Activated CD4-positive, alpha-beta memory T cell treated with anti-CD3 and anti-CD28 coated beads for 36 hours (primary cell): ENCODE data around the gene GBP1. TPM values are rescaled to one million over a fixed set of nuclear protein-coding genes. Genes with fewer than 3 reads are reported as not detected.
"Not testable (repeated sequence)": the region's sequence is repeated elsewhere in the genome, so short reads cannot be mapped to it uniquely, and the experiment has no call there.

Experiments
- CTCF ChIA-PET: fragments of 350-600 bp; sonication (Branson Sonifier 250); formaldehyde crosslinking; loops from one replicate; lab custom pipeline; 2021; ENCODE audit warnings: antibody characterized with exemption, inconsistent platforms; lab: Charles Lee
- POLR2A ChIA-PET: fragments of 350-600 bp; sonication (Branson Sonifier 250); formaldehyde crosslinking; loops from one replicate; lab custom pipeline; 2021; ENCODE audit warnings: antibody characterized with exemption; lab: Charles Lee
- DNase-seq: peaks from one replicate; pipeline ENCODE4 v3.0.0-alpha.2; 2020
- H3K27ac Mint-ChIP-seq: one replicate; pipeline ENCODE4 v1.8.0; 2021; ENCODE audit warnings: mixed read lengths
- H3K27me3 Mint-ChIP-seq: one replicate; pipeline ENCODE4 v1.8.0; 2021; ENCODE audit warnings: mixed read lengths
- H3K36me3 Mint-ChIP-seq: one replicate; pipeline ENCODE4 v1.8.0; 2021; ENCODE audit warnings: mixed read lengths
- H3K4me1 Mint-ChIP-seq: one replicate; pipeline ENCODE4 v1.8.0; 2021; ENCODE audit warnings: low read depth, mixed read lengths
- H3K4me3 Mint-ChIP-seq: one replicate; pipeline ENCODE4 v1.8.0; 2021; ENCODE audit warnings: mild to moderate bottlenecking, mixed read lengths
- H3K9me3 Mint-ChIP-seq: one replicate; pipeline ENCODE4 v1.8.0; 2021; ENCODE audit warnings: mixed read lengths
- intact Hi-C: fragments of 100-400 bp; cut with micrococcal nuclease; formaldehyde crosslinking; loops from one replicate; pipeline ENCODE4 v1.15.1; 2023
- total RNA-seq, 2 experiments: library from RNA; stranded (reverse); gene quantifications; one replicate each; pipeline ENCODE4 v1.2.3, GENCODE V29; 2021

GBP1 gene
- total RNA-seq, 2 experiments from 2014 or later, result 66.9 to 67.9 TPM

- intact Hi-C loops, result loop anchor here (1.0 to 10.0 kb wide), 13 partner anchors 12 to 564 kb away; partner anchors contain the start of genes GBP1, GBP2, GBP3 and GBP4
- Mint-ChIP-seq H3K4me3 (no peak overlapping the region), H3K27me3 (peaks cover 13% of the 10 kb centered on the region), H3K4me1 (peaks cover 41% of the 10 kb centered on the region), H3K36me3 (peaks cover 25% of the 10 kb centered on the region), H3K27ac (peak overlapping the region; percentile 70), H3K9me3 (peaks cover 19% of the 10 kb centered on the region)
- peak; percentile 66 for DNase-seq
- POLR2A ChIA-PET, result interaction anchor here (0.7 to 1.4 kb wide), 5 partner anchors 19 to 410 kb away, joined by 3 to 8 read pairs (median 6); partner anchors contain the start of genes GBP1, GBP3 and GBP4
- CTCF ChIA-PET, result interaction anchor here (0.6 to 1.8 kb wide), 8 partner anchors 10 to 735 kb away, joined by 3 to 10 read pairs (median 3); partner anchors contain the start of genes GBP3 and GBP5
These were observed 23.8 kb downstream of the GBP1 start for GRCh38 chr1:89041119-89041641.

GRCh38 chr1:89040315-89040626 is 24.7 kb downstream of the GBP1 start:
- intact Hi-C loops, result loop anchor here (2.0 to 10.0 kb wide), 6 partner anchors 87 to 565 kb away; partner anchors contain the start of genes GBP2 and GBP4
- DNase-seq, result no peak
- H3K27ac Mint-ChIP-seq, result no peak overlapping the region
- H3K4me3 Mint-ChIP-seq, result no peak overlapping the region
- H3K36me3 Mint-ChIP-seq, result peaks cover 25% of the 10 kb centered on the region
- CTCF ChIA-PET, result interaction anchor here (1.0 kb wide), 1 partner anchor 233 kb away, joined by 3 read pairs; no protein-coding TSS in a partner anchor
- H3K4me1 Mint-ChIP-seq, result peaks cover 45% of the 10 kb centered on the region
- POLR2A ChIA-PET, result no interaction called here
- H3K9me3 Mint-ChIP-seq, result peaks cover 19% of the 10 kb centered on the region
- peaks cover 13% of the 10 kb centered on the region for H3K27me3 Mint-ChIP-seq

GRCh38 chr1:89037186-89037585 is 27.8 kb downstream of the GBP1 start:
- Mint-ChIP-seq H3K9me3 (peaks cover 7% of the 10 kb centered on the region), H3K36me3 (peaks cover 16% of the 10 kb centered on the region), H3K4me3 (no peak overlapping the region), H3K4me1 (peaks cover 57% of the 10 kb centered on the region), H3K27ac (no peak overlapping the region), H3K27me3 (peaks cover 13% of the 10 kb centered on the region)
- intact Hi-C loops, result no loop called here
- DNase-seq, result no peak
- ChIA-PET POLR2A (no interaction called here), CTCF (no interaction called here)

GRCh38 chr1:89035080-89035479 is 29.9 kb downstream of the GBP1 start:
- peaks cover 15% of the 10 kb centered on the region for H3K9me3 Mint-ChIP-seq
- peaks cover 14% of the 10 kb centered on the region for H3K36me3 Mint-ChIP-seq
- peaks cover 15% of the 10 kb centered on the region for H3K27me3 Mint-ChIP-seq
- intact Hi-C loops, result no loop called here
- no peak overlapping the region for H3K27ac Mint-ChIP-seq
- peaks cover 52% of the 10 kb centered on the region for H3K4me1 Mint-ChIP-seq
- no peak overlapping the region for H3K4me3 Mint-ChIP-seq
- ChIA-PET CTCF (no interaction called here), POLR2A (interaction anchor here (1.1 kb wide), 1 partner anchor 11 kb away, joined by 4 read pairs; no protein-coding TSS in a partner anchor)
- DNase-seq, result no peak

GRCh38 chr1:89034004-89034403 is 31.0 kb downstream of the GBP1 start:
- CTCF ChIA-PET, H3K4me3 Mint-ChIP-seq, H3K27me3 Mint-ChIP-seq, DNase-seq, H3K27ac Mint-ChIP-seq, intact Hi-C loops: not testable (repeated sequence)
- POLR2A ChIA-PET, result interaction anchor here (1.1 kb wide), 1 partner anchor 12 kb away, joined by 4 read pairs; no protein-coding TSS in a partner anchor
- peaks cover 52% of the 10 kb centered on the region for H3K4me1 Mint-ChIP-seq
- peaks cover 12% of the 10 kb centered on the region for H3K36me3 Mint-ChIP-seq
- peaks cover 19% of the 10 kb centered on the region for H3K9me3 Mint-ChIP-seq

- H3K27me3 Mint-ChIP-seq, DNase-seq, H3K4me3 Mint-ChIP-seq, H3K27ac Mint-ChIP-seq, POLR2A ChIA-PET: not testable (repeated sequence)
- Mint-ChIP-seq H3K9me3 (peaks cover 29% of the 10 kb centered on the region), H3K36me3 (peaks cover 19% of the 10 kb centered on the region), H3K4me1 (peaks cover 35% of the 10 kb centered on the region)
- intact Hi-C loops, result loop anchor here (1.0 kb wide), 1 partner anchor 12 kb away; no protein-coding TSS in a partner anchor
- CTCF ChIA-PET, result interaction anchor here (0.6 kb wide), 1 partner anchor 18 kb away, joined by 4 read pairs; no protein-coding TSS in a partner anchor
These were observed 36.0 kb downstream of the GBP1 start for GRCh38 chr1:89029051-89029450.

- H3K36me3 Mint-ChIP-seq, result peaks cover 9% of the 10 kb centered on the region
- ChIA-PET CTCF (no interaction called here), POLR2A (no interaction called here)
- H3K4me3 Mint-ChIP-seq, result no peak overlapping the region
- no peak overlapping the region for H3K27ac Mint-ChIP-seq
- peaks cover 21% of the 10 kb centered on the region for H3K9me3 Mint-ChIP-seq
- peaks cover 43% of the 10 kb centered on the region for H3K4me1 Mint-ChIP-seq
- intact Hi-C loops, result no loop called here
- peak; percentile 28 for DNase-seq
- peaks cover 7% of the 10 kb centered on the region for H3K27me3 Mint-ChIP-seq
These were observed 39.1 kb downstream of the GBP1 start for GRCh38 chr1:89025928-89026327.

GRCh38 chr1:89023026-89023425 is 42.0 kb downstream of the GBP1 start:
- Mint-ChIP-seq H3K4me1 (peaks cover 47% of the 10 kb centered on the region), H3K9me3 (peaks cover 10% of the 10 kb centered on the region), H3K36me3 (peaks cover 22% of the 10 kb centered on the region), H3K27ac (peak overlapping the region; percentile 69), H3K4me3 (peak overlapping the region; percentile 76), H3K27me3 (peaks cover 5% of the 10 kb centered on the region)
- CTCF ChIA-PET, result interaction anchor here (1.0 to 2.0 kb wide), 4 partner anchors 18 to 335 kb away, joined by 3 to 10 read pairs (median 6); partner anchors contain the start of gene GBP1
- POLR2A ChIA-PET, result interaction anchor here (1.0 to 2.1 kb wide), 5 partner anchors 18 to 462 kb away, joined by 3 to 8 read pairs (median 6); partner anchors contain the start of gene GBP2
- intact Hi-C loops, result loop anchor here (2.0 kb wide), 1 partner anchor 40 kb away; no protein-coding TSS in a partner anchor
- DNase-seq, result no peak

GRCh38 chr1:89022167-89022959 is 42.6 kb downstream of the GBP1 start, which contains the start of gene GBP3:
GBP3 (minus strand) TSS chr1:89022866; CDS start chr1:89020721, 2,145 bp downstream.
- H3K27me3 Mint-ChIP-seq, result peaks cover 2% of the 10 kb centered on the region
- peaks cover 10% of the 10 kb centered on the region for H3K9me3 Mint-ChIP-seq
- H3K4me3 Mint-ChIP-seq, result peak within 1 kb of the TSS; percentile 76
- H3K36me3 Mint-ChIP-seq, result peaks cover 24% of the 10 kb centered on the region
- H3K27ac Mint-ChIP-seq, result peak within 1 kb of the TSS; percentile 69
- CTCF ChIA-PET, result interaction anchor here (0.6 to 2.0 kb wide), 7 partner anchors 19 to 619 kb away, joined by 3 to 12 read pairs (median 4); partner anchors contain the start of gene GBP1
- POLR2A ChIA-PET, result interaction anchor here (0.6 to 2.2 kb wide), 8 partner anchors 10 to 462 kb away, joined by 3 to 8 read pairs (median 5); partner anchors contain the start of gene GBP2
- peaks cover 52% of the 10 kb centered on the region for H3K4me1 Mint-ChIP-seq
- no peak for DNase-seq
- intact Hi-C loops, result loop anchor here (1.0 to 2.0 kb wide), 5 partner anchors 19 to 177 kb away; partner anchors contain the start of gene GBP1

GRCh38 chr1:89018318-89018717 is 46.7 kb downstream of the GBP1 start:
- POLR2A ChIA-PET, H3K27ac Mint-ChIP-seq, intact Hi-C loops, DNase-seq, H3K9me3 Mint-ChIP-seq, H3K27me3 Mint-ChIP-seq, H3K4me3 Mint-ChIP-seq: not testable (repeated sequence)
- CTCF ChIA-PET, result interaction anchor here (0.8 kb wide), 1 partner anchor 19 kb away, joined by 3 read pairs; no protein-coding TSS in a partner anchor
- H3K4me1 Mint-ChIP-seq, result peaks cover 65% of the 10 kb centered on the region
- peaks cover 44% of the 10 kb centered on the region for H3K36me3 Mint-ChIP-seq

GRCh38 chr1:89008511-89008910 is 56.5 kb downstream of the GBP1 start:
- ChIA-PET POLR2A (no interaction called here), CTCF (no interaction called here)
- Mint-ChIP-seq H3K9me3 (peaks cover 5% of the 10 kb centered on the region), H3K27me3 (no peaks in the 10 kb centered on the region), H3K36me3 (peaks cover 58% of the 10 kb centered on the region), H3K4me3 (no peak overlapping the region), H3K27ac (no peak overlapping the region), H3K4me1 (peaks cover 7% of the 10 kb centered on the region)
- no peak for DNase-seq
- intact Hi-C loops, result no loop called here
